Measurements from ENCODE around the gene ITGA1.

DNA sequence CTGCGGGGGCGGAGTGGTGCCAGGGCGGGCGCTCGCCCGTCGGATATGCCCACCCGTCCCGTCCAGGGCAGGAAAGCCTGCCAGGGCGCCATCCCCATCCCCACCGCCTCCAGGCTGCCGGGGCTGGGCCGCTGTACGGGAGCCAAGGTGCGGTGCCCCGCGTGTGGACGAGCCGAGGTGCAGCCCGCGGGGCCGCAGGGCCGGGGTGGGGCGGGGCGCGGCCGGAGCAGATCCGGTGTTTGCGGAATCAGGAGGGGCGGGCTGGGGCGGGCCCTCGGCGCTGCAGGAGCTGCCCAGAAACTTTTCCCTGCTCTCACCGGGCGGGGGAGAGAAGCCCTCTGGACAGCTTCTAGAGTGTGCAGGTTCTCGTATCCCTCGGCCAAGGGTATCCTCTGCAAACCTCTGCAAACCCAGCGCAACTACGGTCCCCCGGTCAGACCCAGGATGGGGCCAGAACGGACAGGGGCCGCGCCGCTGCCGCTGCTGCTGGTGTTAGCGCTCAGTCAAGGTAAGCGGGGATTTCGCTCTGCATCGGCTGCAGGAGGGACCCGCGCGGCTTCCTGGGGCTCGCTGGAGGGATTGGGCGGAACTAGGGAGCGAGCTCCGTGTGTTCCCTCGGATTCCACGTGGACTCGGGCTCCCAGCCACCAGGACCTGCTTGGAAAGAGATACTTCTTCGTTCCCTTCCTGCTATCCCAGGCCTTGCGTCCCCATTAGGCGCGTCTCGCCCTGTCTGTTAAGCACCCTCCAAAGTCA, 201.5 kb downstream of the ITGA1 start, which contains the start of gene ITGA2:
- TF ChIP-seq, protein P1, sequence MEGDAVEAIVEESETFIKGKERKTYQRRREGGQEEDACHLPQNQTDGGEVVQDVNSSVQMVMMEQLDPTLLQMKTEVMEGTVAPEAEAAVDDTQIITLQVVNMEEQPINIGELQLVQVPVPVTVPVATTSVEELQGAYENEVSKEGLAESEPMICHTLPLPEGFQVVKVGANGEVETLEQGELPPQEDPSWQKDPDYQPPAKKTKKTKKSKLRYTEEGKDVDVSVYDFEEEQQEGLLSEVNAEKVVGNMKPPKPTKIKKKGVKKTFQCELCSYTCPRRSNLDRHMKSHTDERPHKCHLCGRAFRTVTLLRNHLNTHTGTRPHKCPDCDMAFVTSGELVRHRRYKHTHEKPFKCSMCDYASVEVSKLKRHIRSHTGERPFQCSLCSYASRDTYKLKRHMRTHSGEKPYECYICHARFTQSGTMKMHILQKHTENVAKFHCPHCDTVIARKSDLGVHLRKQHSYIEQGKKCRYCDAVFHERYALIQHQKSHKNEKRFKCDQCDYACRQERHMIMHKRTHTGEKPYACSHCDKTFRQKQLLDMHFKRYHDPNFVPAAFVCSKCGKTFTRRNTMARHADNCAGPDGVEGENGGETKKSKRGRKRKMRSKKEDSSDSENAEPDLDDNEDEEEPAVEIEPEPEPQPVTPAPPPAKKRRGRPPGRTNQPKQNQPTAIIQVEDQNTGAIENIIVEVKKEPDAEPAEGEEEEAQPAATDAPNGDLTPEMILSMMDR (IDR thresholded peaks at IDR 0.05) = no peak
- TF ChIP-seq, protein P2, sequence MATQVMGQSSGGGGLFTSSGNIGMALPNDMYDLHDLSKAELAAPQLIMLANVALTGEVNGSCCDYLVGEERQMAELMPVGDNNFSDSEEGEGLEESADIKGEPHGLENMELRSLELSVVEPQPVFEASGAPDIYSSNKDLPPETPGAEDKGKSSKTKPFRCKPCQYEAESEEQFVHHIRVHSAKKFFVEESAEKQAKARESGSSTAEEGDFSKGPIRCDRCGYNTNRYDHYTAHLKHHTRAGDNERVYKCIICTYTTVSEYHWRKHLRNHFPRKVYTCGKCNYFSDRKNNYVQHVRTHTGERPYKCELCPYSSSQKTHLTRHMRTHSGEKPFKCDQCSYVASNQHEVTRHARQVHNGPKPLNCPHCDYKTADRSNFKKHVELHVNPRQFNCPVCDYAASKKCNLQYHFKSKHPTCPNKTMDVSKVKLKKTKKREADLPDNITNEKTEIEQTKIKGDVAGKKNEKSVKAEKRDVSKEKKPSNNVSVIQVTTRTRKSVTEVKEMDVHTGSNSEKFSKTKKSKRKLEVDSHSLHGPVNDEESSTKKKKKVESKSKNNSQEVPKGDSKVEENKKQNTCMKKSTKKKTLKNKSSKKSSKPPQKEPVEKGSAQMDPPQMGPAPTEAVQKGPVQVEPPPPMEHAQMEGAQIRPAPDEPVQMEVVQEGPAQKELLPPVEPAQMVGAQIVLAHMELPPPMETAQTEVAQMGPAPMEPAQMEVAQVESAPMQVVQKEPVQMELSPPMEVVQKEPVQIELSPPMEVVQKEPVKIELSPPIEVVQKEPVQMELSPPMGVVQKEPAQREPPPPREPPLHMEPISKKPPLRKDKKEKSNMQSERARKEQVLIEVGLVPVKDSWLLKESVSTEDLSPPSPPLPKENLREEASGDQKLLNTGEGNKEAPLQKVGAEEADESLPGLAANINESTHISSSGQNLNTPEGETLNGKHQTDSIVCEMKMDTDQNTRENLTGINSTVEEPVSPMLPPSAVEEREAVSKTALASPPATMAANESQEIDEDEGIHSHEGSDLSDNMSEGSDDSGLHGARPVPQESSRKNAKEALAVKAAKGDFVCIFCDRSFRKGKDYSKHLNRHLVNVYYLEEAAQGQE (IDR thresholded peaks at IDR 0.05; ENCODE audit: insufficient read depth in 1 of 2, low read depth in 2 of 2, low read length in 1 of 2) = no peak
- TF ChIP-seq POLR2AphosphoS5 (IDR thresholded peaks at IDR 0.05; ENCODE audit: low read depth, low read length) = 0 out of 2 replicates have a peak, but pooled peaks have one; percentile 46
- TF ChIP-seq SIN3A (IDR thresholded peaks at IDR 0.05; ENCODE audit: borderline replicate concordance, insufficient read depth, low read depth, low read length) = 0 out of 2 replicates have a peak, but pooled peaks have one; percentile 25
- no peak for TF ChIP-seq TCF7L2 (IDR thresholded peaks at IDR 0.05; ENCODE audit: low read depth, low read length)

Measured in Panc1 (cell line).